Effector memory CD4-positive, alpha-beta T cell (primary cell): ENCODE measurements around the gene CLNK.

Experiments used
- DNase-seq, 3 donors: peaks; one replicate each; pipeline ENCODE4 v3.0.0-alpha.2; 2020
- H3K27ac ChIP-seq: 2 replicates; pipeline ENCODE4 v1.7.0; 2013; ENCODE audit warnings: mild to moderate bottlenecking, low read length, moderate library complexity; ENCODE audit not compliant: insufficient read depth, poor library complexity, severe bottlenecking
- H3K27me3 ChIP-seq: replicated peaks from 2 replicates; pipeline ENCODE4 v1.7.0; 2013; ENCODE audit warnings: mild to moderate bottlenecking, low read length; ENCODE audit not compliant: insufficient read depth, control insufficient read depth, poor library complexity, severe bottlenecking
- H3K36me3 ChIP-seq: 2 replicates; pipeline ENCODE4 v1.7.0; 2013; ENCODE audit warnings: mild to moderate bottlenecking, low read length, moderate library complexity; ENCODE audit not compliant: control insufficient read depth, insufficient read depth
- H3K4me1 ChIP-seq: 2 replicates; pipeline ENCODE4 v1.7.0; 2013; ENCODE audit warnings: low read length, mild to moderate bottlenecking; ENCODE audit not compliant: control insufficient read depth, insufficient read depth, poor library complexity, severe bottlenecking
- H3K4me3 ChIP-seq: 2 replicates; pipeline ENCODE4 v1.7.0; 2013; ENCODE audit warnings: low read length, low read depth, mild to moderate bottlenecking; ENCODE audit not compliant: insufficient read depth, poor library complexity, severe bottlenecking
- H3K9me3 ChIP-seq: 2 replicates; pipeline ENCODE4 v1.7.0; 2013; ENCODE audit warnings: mild to moderate bottlenecking, low read length, moderate library complexity; ENCODE audit not compliant: control insufficient read depth

CLNK gene

GRCh38 chr4:10643600-10644425, 40.8 kb downstream of the CLNK start:
- H3K4me3 ChIP-seq = no peak overlapping the region
- no peak for DNase-seq
- no peaks in the 10 kb centered on the region for H3K27me3 ChIP-seq
- H3K9me3 ChIP-seq = no peaks in the 10 kb centered on the region
- no peaks in the 10 kb centered on the region for H3K36me3 ChIP-seq
- no peak overlapping the region for H3K27ac ChIP-seq
- no peaks in the 10 kb centered on the region for H3K4me1 ChIP-seq

GRCh38 chr4:10640561-10641201, 43.9 kb downstream of the CLNK start:
- Histone ChIP-seq H3K27ac (no peak overlapping the region), H3K4me1 (no peaks in the 10 kb centered on the region), H3K27me3 (no peaks in the 10 kb centered on the region), H3K4me3 (no peak overlapping the region), H3K36me3 (no peaks in the 10 kb centered on the region), H3K9me3 (no peaks in the 10 kb centered on the region)
- no peak for DNase-seq

GRCh38 chr4:10639664-10640063, 44.9 kb downstream of the CLNK start:
- Histone ChIP-seq H3K27me3 (no peaks in the 10 kb centered on the region), H3K4me3 (no peak overlapping the region), H3K4me1 (no peaks in the 10 kb centered on the region), H3K9me3 (no peaks in the 10 kb centered on the region), H3K36me3 (no peaks in the 10 kb centered on the region), H3K27ac (no peak overlapping the region)
- DNase-seq = no peak

- no peaks in the 10 kb centered on the region for H3K4me1 ChIP-seq
- H3K27ac ChIP-seq = no peak overlapping the region
- H3K4me3 ChIP-seq = no peak overlapping the region
- H3K36me3 ChIP-seq = no peaks in the 10 kb centered on the region
- H3K9me3 ChIP-seq = no peaks in the 10 kb centered on the region
- H3K27me3 ChIP-seq = no peaks in the 10 kb centered on the region
- DNase-seq = no peak
Measured at GRCh38 chr4:10639100-10639499, 45.5 kb downstream of the CLNK start.

GRCh38 chr4:10635091-10635490, 49.5 kb downstream of the CLNK start:
- no peaks in the 10 kb centered on the region for H3K4me1 ChIP-seq
- H3K27ac ChIP-seq = no peak overlapping the region
- no peak overlapping the region for H3K4me3 ChIP-seq
- no peak for DNase-seq
- H3K27me3 ChIP-seq = no peaks in the 10 kb centered on the region
- no peaks in the 10 kb centered on the region for H3K9me3 ChIP-seq
- no peaks in the 10 kb centered on the region for H3K36me3 ChIP-seq

- no peak for DNase-seq
- H3K27me3 ChIP-seq = no peaks in the 10 kb centered on the region
- no peaks in the 10 kb centered on the region for H3K36me3 ChIP-seq
- H3K4me3 ChIP-seq = no peak overlapping the region
- no peaks in the 10 kb centered on the region for H3K9me3 ChIP-seq
- no peaks in the 10 kb centered on the region for H3K4me1 ChIP-seq
- no peak overlapping the region for H3K27ac ChIP-seq
Measured at GRCh38 chr4:10629394-10629793, 55.2 kb downstream of the CLNK start.

- Histone ChIP-seq H3K27me3 (no peaks in the 10 kb centered on the region), H3K36me3 (no peaks in the 10 kb centered on the region), H3K27ac (no peak overlapping the region), H3K4me1 (no peaks in the 10 kb centered on the region), H3K9me3 (no peaks in the 10 kb centered on the region), H3K4me3 (no peak overlapping the region)
- no peak for DNase-seq
Measured at GRCh38 chr4:10625131-10625530, 59.4 kb downstream of the CLNK start.

- H3K4me3 ChIP-seq = no peak overlapping the region
- DNase-seq = no peak
- H3K4me1 ChIP-seq = no peaks in the 10 kb centered on the region
- no peaks in the 10 kb centered on the region for H3K27me3 ChIP-seq
- no peaks in the 10 kb centered on the region for H3K36me3 ChIP-seq
- H3K27ac ChIP-seq = no peak overlapping the region
- H3K9me3 ChIP-seq = no peaks in the 10 kb centered on the region
Measured at GRCh38 chr4:10623862-10624261, 60.7 kb downstream of the CLNK start.

- Histone ChIP-seq H3K36me3 (no peaks in the 10 kb centered on the region), H3K9me3 (no peaks in the 10 kb centered on the region), H3K4me1 (no peaks in the 10 kb centered on the region), H3K4me3 (no peak overlapping the region), H3K27me3 (no peaks in the 10 kb centered on the region), H3K27ac (no peak overlapping the region)
- no peak for DNase-seq
Measured at GRCh38 chr4:10623241-10623640, 61.3 kb downstream of the CLNK start.

GRCh38 chr4:10622728-10623127, 61.8 kb downstream of the CLNK start:
- H3K4me1 ChIP-seq = no peaks in the 10 kb centered on the region
- H3K27ac ChIP-seq = no peak overlapping the region
- no peak overlapping the region for H3K4me3 ChIP-seq
- H3K36me3 ChIP-seq = no peaks in the 10 kb centered on the region
- no peak for DNase-seq
- H3K27me3 ChIP-seq = no peaks in the 10 kb centered on the region
- no peaks in the 10 kb centered on the region for H3K9me3 ChIP-seq
